ENCODE measurements around the gene TUBGCP2.
"Not testable (repeated sequence)": the region's sequence is repeated elsewhere in the genome, so short reads cannot be mapped to it uniquely, and the experiment has no call there.

Gene TUBGCP2

GRCh38 chr10:133266056-133266795 is 42.4 kb downstream of the TUBGCP2 start:
- peaks cover 0 to 10% of the 10 kb centered on the region in 2 experiments; a peak in 1 of 3 replicates for H3K36me3 ChIP-seq (ENCODE audit: control insufficient read depth in 2 of 2, insufficient read depth in 1 of 2, low read length in 2 of 2)
- no peaks in the 10 kb centered on the region for H3K9me3 ChIP-seq (ENCODE audit: control insufficient read depth, insufficient read depth, low read depth, low read length)
- TF ChIP-seq ZNF266 (tag by site-specific recombination; IDR thresholded peaks at IDR 0.05; ENCODE audit: low read depth) (no peak), ZNF366 (tag by site-specific recombination; conservative IDR thresholded peaks at IDR 0.05) (no peak), ZNF423 (tag by site-specific recombination; IDR thresholded peaks at IDR 0.05) (no peak), SP3 (tag by site-specific recombination; IDR thresholded peaks at IDR 0.05) (no peak), SALL2 (tag by site-specific recombination; IDR thresholded peaks at IDR 0.05; ENCODE audit: borderline replicate concordance) (no peak), ZBTB6 (tag by site-specific recombination; IDR thresholded peaks at IDR 0.05) (no peak), ZNF777 (tag by site-specific recombination; IDR thresholded peaks at IDR 0.05; ENCODE audit: borderline replicate concordance) (no peak), ZNF391 (tag by site-specific recombination; IDR thresholded peaks at IDR 0.05; ENCODE audit: borderline replicate concordance, low read depth) (no peak)
- H3K4me3 ChIP-seq (ENCODE audit: low read depth, low read length), result no peak overlapping the region
- ChIA-PET CTCF (interaction anchor here (0.6 to 1.1 kb wide), 4 partner anchors 9 to 38 kb away, joined by 3 to 5 read pairs (median 4); no protein-coding TSS in a partner anchor), POLR2A (no interaction called here)
- H3K27ac ChIP-seq (ENCODE audit: extremely low read depth, low read depth, low read length), result no peak overlapping the region
- peaks cover 3% of the 10 kb centered on the region for H3K4me1 ChIP-seq (ENCODE audit: control insufficient read depth, insufficient read depth, low read length)

GRCh38 chr10:133265052-133265451 is 43.6 kb downstream of the TUBGCP2 start:
- H3K36me3 ChIP-seq (ENCODE audit: control insufficient read depth in 2 of 2, insufficient read depth in 1 of 2, low read length in 2 of 2); CTCF ChIA-PET; H3K27ac ChIP-seq (ENCODE audit: extremely low read depth, low read depth, low read length); H3K4me3 ChIP-seq (ENCODE audit: low read depth, low read length); H3K4me1 ChIP-seq (ENCODE audit: control insufficient read depth, insufficient read depth, low read length); H3K9me3 ChIP-seq (ENCODE audit: control insufficient read depth, insufficient read depth, low read depth, low read length); POLR2A ChIA-PET: not testable (repeated sequence)

- Histone ChIP-seq H3K36me3 (ENCODE audit: control insufficient read depth in 2 of 2, insufficient read depth in 1 of 2, low read length in 2 of 2) (peaks cover 0 to 5% of the 10 kb centered on the region in 2 experiments; a peak in 1 of 3 replicates), H3K4me1 (ENCODE audit: control insufficient read depth, insufficient read depth, low read length) (peaks cover 3% of the 10 kb centered on the region), H3K27ac (ENCODE audit: extremely low read depth, low read depth, low read length) (no peak overlapping the region), H3K9me3 (ENCODE audit: control insufficient read depth, insufficient read depth, low read depth, low read length) (no peaks in the 10 kb centered on the region), H3K4me3 (ENCODE audit: low read depth, low read length) (no peak overlapping the region)
- POLR2A ChIA-PET, result no interaction called here
- CTCF ChIA-PET, result no interaction called here
- no peak for TF ChIP-seq GFI1B (tag by site-specific recombination; IDR thresholded peaks at IDR 0.05)
- TF ChIP-seq ZNF561 (tag by site-specific recombination; IDR thresholded peaks at IDR 0.05; ENCODE audit: borderline replicate concordance), result no peak
- TF ChIP-seq ZNF704 (tag by site-specific recombination; IDR thresholded peaks at IDR 0.05), result no peak
- no peak for TF ChIP-seq ZNF626 (tag by site-specific recombination; IDR thresholded peaks at IDR 0.05)
- no peak for TF ChIP-seq KLF10 (tag by site-specific recombination; IDR thresholded peaks at IDR 0.05)
- no peak for TF ChIP-seq ZNF280C (tag by site-specific recombination; IDR thresholded peaks at IDR 0.05)
- TF ChIP-seq AEBP2 (tag by site-specific recombination; IDR thresholded peaks at IDR 0.05; ENCODE audit: borderline replicate concordance), result no peak
- TF ChIP-seq ZNF350 (tag by site-specific recombination; IDR thresholded peaks at IDR 0.05), result no peak
- TF ChIP-seq PRDM1 (tag by site-specific recombination; IDR thresholded peaks at IDR 0.05), result no peak
- TF ChIP-seq KLF1 (tag by site-specific recombination; IDR thresholded peaks at IDR 0.05), result no peak
- no peak for TF ChIP-seq ZBTB21 (tag by site-specific recombination; IDR thresholded peaks at IDR 0.05)
- no peak for TF ChIP-seq FEZF1 (tag by site-specific recombination; IDR thresholded peaks at IDR 0.05)
- no peak for TF ChIP-seq ZXDB (tag by site-specific recombination; IDR thresholded peaks at IDR 0.05)
- TF ChIP-seq ZBTB20 (tag by site-specific recombination; IDR thresholded peaks at IDR 0.05), result no peak
These were observed 44.2 kb downstream of the TUBGCP2 start for GRCh38 chr10:133264461-133264860.

Measured in HEK293 (cell line).